Effector memory CD4-positive, alpha-beta T cell (primary cell): ENCODE results near the gene PLAAT4.

ENCODE experiments used
- DNase-seq, 3 donors: peaks; one replicate each; pipeline ENCODE4 v3.0.0-alpha.2; 2020
- H3K27ac ChIP-seq: 2 replicates; pipeline ENCODE4 v1.7.0; 2013; ENCODE audit warnings: mild to moderate bottlenecking, low read length, moderate library complexity; ENCODE audit not compliant: insufficient read depth, poor library complexity, severe bottlenecking
- H3K27me3 ChIP-seq: replicated peaks from 2 replicates; pipeline ENCODE4 v1.7.0; 2013; ENCODE audit warnings: mild to moderate bottlenecking, low read length; ENCODE audit not compliant: insufficient read depth, control insufficient read depth, poor library complexity, severe bottlenecking
- H3K36me3 ChIP-seq: 2 replicates; pipeline ENCODE4 v1.7.0; 2013; ENCODE audit warnings: mild to moderate bottlenecking, low read length, moderate library complexity; ENCODE audit not compliant: control insufficient read depth, insufficient read depth
- H3K4me1 ChIP-seq: 2 replicates; pipeline ENCODE4 v1.7.0; 2013; ENCODE audit warnings: low read length, mild to moderate bottlenecking; ENCODE audit not compliant: control insufficient read depth, insufficient read depth, poor library complexity, severe bottlenecking
- H3K4me3 ChIP-seq: 2 replicates; pipeline ENCODE4 v1.7.0; 2013; ENCODE audit warnings: low read length, low read depth, mild to moderate bottlenecking; ENCODE audit not compliant: insufficient read depth, poor library complexity, severe bottlenecking
- H3K9me3 ChIP-seq: 2 replicates; pipeline ENCODE4 v1.7.0; 2013; ENCODE audit warnings: mild to moderate bottlenecking, low read length, moderate library complexity; ENCODE audit not compliant: control insufficient read depth

The PLAAT4 gene

GRCh38 chr11:63589000-63589399 lies 52.4 kb downstream of the PLAAT4 start:
- Histone ChIP-seq H3K4me3 (no peak overlapping the region), H3K27ac (no peak overlapping the region), H3K4me1 (no peaks in the 10 kb centered on the region), H3K9me3 (no peaks in the 10 kb centered on the region), H3K36me3 (no peaks in the 10 kb centered on the region), H3K27me3 (no peaks in the 10 kb centered on the region)
- DNase-seq: no peak

GRCh38 chr11:63590024-63590788 lies 53.6 kb downstream of the PLAAT4 start:
- Histone ChIP-seq H3K27me3 (no peaks in the 10 kb centered on the region), H3K4me1 (no peaks in the 10 kb centered on the region), H3K4me3 (no peak overlapping the region), H3K9me3 (no peaks in the 10 kb centered on the region), H3K36me3 (no peaks in the 10 kb centered on the region), H3K27ac (no peak overlapping the region)
- DNase-seq: no peak

- Histone ChIP-seq H3K4me1 (no peaks in the 10 kb centered on the region), H3K27me3 (no peaks in the 10 kb centered on the region), H3K4me3 (no peak overlapping the region), H3K27ac (no peak overlapping the region), H3K36me3 (no peaks in the 10 kb centered on the region), H3K9me3 (no peaks in the 10 kb centered on the region)
- no peak for DNase-seq
These were observed 56.4 kb downstream of the PLAAT4 start for GRCh38 chr11:63592975-63593395.

GRCh38 chr11:63595296-63595695 lies 58.7 kb downstream of the PLAAT4 start:
- DNase-seq: no peak
- no peaks in the 10 kb centered on the region for H3K27me3 ChIP-seq
- H3K9me3 ChIP-seq: no peaks in the 10 kb centered on the region
- no peak overlapping the region for H3K27ac ChIP-seq
- no peaks in the 10 kb centered on the region for H3K36me3 ChIP-seq
- H3K4me3 ChIP-seq: no peak overlapping the region
- no peaks in the 10 kb centered on the region for H3K4me1 ChIP-seq
